HG03135 (cell line): Measurements from ENCODE around the gene NOL4L.
"Not testable (repeated sequence)": the region's sequence is repeated elsewhere in the genome, so short reads cannot be mapped to it uniquely, and the experiment has no call there.

Experiments used
- ATAC-seq: cut with Tn5 transposase; IDR thresholded peaks from one replicate; pipeline ENCODE4 v1.9.1; 2021; ENCODE audit warnings: mild to moderate bottlenecking, moderate library complexity; ENCODE audit not compliant: unreplicated experiment

The NOL4L gene

DNA sequence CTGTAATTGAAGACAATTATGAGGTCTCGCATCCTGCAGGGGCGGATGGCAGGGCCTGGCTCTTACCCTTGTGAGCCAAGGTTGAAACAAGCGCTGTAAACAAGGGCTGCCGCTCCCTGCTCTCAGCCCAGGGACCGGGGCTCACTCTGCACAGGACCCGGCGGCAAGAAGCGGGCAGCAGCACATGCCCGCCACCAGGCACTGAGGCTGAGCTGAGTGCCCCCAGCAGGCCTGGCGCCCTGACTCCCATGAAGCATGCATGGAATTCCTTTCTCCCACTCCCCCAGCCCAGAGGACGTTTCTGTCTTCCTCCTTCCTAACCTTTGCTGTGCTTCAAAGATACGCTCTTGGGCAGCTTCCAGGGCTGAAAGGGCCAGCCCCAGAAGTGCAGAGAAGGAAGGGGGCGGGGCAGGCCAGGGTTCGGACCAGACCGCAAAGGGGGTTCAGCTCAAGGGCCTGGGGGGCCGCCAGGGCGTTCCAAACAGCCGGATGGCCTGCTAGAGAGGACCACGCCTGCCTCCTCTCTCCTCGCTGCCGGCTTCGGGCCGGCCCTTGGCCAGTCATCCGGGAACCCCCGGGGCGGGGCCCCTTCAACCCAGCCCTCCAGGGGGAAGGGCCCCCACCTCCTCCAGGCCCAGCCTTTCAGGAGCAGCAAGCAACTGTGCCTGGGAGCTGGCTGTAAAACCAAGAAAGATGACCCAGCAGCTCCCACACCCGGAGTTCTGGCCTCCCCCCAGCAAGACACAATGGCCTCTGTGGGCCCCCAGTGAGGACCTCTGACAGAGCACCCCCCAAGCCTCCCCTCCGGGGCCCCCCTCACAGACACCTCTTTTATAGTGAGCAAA is 109.9 kb downstream of the NOL4L start:
- no peak for ATAC-seq

GRCh38 chr20:32474717-32474966 is 110.5 kb downstream of the NOL4L start:
- ATAC-seq: no peak

DNA sequence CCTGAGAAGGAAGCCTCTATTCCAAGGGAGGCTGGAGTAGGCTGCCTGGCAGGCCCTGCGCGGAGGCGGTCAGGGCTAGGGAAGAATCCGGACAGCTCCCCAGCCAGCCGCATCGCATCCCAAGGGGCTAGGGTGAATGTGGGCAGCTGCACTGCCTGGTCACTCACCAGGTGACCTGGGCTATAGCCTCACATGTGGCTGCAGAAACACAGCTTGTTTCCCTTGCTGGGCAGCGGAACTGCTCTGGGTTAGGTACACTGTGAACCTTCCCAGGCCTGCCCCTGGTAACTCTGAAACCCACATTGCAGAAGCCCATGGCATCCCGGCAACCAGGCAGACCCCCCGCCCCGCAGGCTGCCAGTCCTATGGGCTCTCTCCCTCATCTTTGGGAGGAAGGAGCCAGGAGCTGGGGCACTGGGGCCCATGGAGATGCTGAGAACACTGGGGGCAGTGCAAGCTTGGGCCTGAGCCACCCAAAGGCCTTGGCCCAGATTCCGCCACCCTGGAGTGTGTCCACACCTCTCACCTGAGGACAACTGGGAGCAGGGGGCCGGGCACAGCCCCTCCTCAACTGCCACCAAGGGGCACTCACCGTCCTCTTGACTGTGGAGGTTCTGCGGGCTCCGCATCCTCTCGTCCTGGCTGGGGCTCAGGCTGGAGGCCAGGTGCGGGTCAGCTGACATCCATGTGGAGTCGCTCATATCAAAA is 111.0 kb downstream of the NOL4L start:
- no peak for ATAC-seq

DNA sequence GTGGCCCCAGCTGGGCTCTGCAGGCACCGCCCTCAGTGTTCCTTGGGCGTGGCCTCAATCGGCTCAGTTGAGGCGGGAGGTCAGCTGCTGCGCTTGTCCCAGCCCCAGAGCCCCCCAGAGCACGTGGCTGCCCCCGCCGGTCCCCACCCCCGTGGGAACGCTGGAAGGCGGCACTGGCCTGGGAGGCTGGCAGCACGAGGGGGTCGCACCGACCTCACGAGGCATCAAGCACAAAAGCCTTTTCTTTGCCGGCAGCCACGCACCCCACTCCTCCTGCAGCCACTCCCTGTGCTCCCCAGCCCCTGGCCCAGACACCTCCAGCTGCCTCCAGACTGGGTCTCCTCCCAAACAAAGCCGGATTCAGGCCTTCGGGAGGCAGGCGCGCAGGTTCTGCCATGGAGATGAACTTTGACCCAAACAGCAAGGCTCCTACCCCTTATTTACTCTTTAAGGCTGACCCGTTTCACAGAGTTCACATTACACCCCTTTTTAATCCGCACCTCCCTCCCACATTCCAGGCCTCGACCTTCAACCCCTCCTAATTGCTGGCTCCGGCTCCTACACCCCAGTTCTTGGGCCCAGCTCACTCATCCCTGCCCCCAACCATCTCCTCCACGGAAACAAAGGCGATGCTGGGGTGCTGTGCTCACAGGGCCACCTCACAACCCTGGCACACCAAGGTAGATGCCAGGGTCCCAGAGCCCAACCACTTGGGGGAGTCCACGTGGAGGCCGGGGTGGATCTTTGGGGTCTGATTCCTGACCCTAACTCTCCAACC is 111.7 kb downstream of the NOL4L start:
- no peak for ATAC-seq

- no peak for ATAC-seq
These were observed 112.4 kb downstream of the NOL4L start for GRCh38 chr20:32472581-32473207.

GRCh38 chr20:32470940-32471339 is 114.2 kb downstream of the NOL4L start:
- ATAC-seq: no peak

DNA sequence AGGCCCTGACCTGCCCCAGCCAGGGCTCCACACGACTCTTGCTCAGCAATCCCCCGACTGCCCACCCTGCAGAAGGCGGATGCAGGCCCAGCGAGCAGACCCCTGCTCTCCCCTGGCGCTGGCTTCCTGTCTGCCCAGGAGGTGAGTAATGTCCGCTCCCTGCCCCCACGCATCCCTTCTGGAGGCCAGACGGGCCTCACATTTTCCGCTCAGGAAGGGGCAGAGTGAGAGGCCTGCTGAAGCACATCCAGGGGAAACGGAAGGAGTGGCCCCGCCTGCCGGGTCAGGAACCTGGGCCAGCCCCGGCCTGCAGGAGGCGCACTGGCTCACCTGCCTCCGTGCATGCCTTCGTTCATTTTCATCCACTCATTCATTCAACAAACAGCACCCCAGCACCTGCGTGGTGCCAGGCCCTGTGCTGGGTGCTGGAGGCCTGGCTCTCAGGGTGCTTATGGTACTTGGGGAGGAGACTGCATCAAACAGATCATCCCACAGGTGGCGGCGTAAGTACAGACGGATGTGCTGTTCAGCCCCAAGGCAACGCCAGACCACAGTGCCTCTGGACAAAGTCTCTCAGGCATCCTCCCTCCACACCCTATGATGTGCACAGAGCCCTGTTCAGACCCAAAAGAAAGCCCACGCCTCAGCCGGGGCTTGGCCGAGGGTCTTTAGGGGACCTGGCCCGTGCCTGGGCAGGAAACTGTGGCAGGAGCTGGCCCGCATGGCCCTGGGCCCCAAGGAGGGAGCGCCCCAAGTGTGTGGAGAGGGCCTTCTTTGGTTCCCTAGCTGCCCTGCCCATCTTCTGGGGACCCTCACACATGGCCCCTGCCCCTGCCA is 114.9 kb downstream of the NOL4L start:
- no peak for ATAC-seq

GRCh38 chr20:32468860-32469259 is 116.3 kb downstream of the NOL4L start:
- ATAC-seq: no peak

GRCh38 chr20:32468313-32468640 is 116.9 kb downstream of the NOL4L start:
- no peak for ATAC-seq

DNA sequence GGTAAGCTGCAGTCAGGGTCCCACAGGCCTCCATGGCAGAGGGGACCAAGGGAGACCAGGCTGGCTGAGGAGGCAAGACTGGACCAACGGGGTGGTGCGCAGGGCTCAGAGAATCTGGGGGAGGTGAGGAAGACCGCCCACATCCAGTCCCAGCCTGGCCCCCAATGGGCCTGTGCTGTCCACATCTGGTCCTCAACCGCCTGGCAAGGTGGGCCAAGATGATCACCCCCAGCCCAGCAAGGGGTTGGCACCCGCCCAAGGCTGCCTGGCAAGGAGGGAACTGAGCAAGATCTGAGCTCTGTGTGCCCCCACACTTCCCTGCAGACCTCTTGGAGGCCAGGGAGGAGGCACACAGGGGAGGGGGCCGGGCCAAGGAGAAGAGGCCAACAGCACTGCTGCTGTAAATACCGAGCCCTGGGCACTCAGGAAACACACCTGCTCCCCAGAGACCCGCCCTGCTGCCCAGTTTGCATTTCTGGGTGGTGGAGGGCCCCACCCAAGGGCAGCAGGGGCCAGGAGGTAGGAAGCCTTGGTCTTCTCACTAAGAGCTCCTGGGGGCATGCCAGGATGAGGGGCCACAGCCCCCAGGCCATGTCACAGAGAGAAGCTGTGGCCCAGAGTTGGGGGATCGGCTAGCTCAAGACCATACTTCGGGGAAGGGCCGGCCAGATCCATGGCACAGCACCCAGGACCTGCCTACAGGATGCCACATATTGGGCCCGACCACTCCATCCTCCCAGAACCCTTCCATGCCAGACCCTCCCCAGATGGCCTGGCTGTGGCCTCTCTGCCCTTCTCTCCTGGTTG is 117.4 kb downstream of the NOL4L start:
- no peak for ATAC-seq

- no peak for ATAC-seq
These were observed 118.2 kb downstream of the NOL4L start for GRCh38 chr20:32466739-32467505.

- ATAC-seq: not testable (repeated sequence)
These were observed 119.0 kb downstream of the NOL4L start for GRCh38 chr20:32465901-32466675.

- ATAC-seq: no peak
These were observed 119.8 kb downstream of the NOL4L start for GRCh38 chr20:32465092-32465900.

- ATAC-seq: no peak
These were observed 120.6 kb downstream of the NOL4L start for GRCh38 chr20:32464401-32465091.

GRCh38 chr20:32463642-32464400 is 121.3 kb downstream of the NOL4L start:
- ATAC-seq: no peak
